Smooth muscle cell (in vitro differentiated cells): ENCODE results near the gene MAGEC1. TPM values are rescaled to one million over a fixed set of nuclear protein-coding genes. Genes with fewer than 3 reads are reported as not detected.
"Not testable (repeated sequence)": the region's sequence is repeated elsewhere in the genome, so short reads cannot be mapped to it uniquely, and the experiment has no call there.

Experiments used
- DNase-seq: peaks from one replicate; lab custom pipeline; 2025; ENCODE audit not compliant: unreplicated experiment; lab: John Stamatoyannopoulos, UW
- H2AFZ ChIP-seq: fragments of 200-600 bp; sonication (generic); 2 replicates; pipeline ENCODE4 v1.6.0; 2016; ENCODE audit warnings: antibody characterized with exemption, low read depth, mild to moderate bottlenecking
- H3F3A ChIP-seq: fragments of 200-600 bp; sonication (generic); 2 replicates; pipeline ENCODE4 v1.6.0; 2017; ENCODE audit warnings: antibody characterized with exemption, low read depth
- H3K27ac ChIP-seq: fragments of 200-600 bp; sonication (generic); 2 replicates; pipeline ENCODE4 v1.5.1; 2016; ENCODE audit warnings: low read depth, mild to moderate bottlenecking
- H3K27me3 ChIP-seq: fragments of 200-600 bp; sonication (generic); 2 replicates; pipeline ENCODE4 v1.6.1; 2016; ENCODE audit warnings: low read depth, mild to moderate bottlenecking
- H3K36me3 ChIP-seq: fragments of 200-600 bp; sonication (generic); 2 replicates; pipeline ENCODE4 v1.5.1; 2016; ENCODE audit warnings: low read depth
- H3K4me1 ChIP-seq: fragments of 200-600 bp; sonication (generic); 2 replicates; pipeline ENCODE4 v1.5.1; 2016; ENCODE audit warnings: low read depth
- H3K4me2 ChIP-seq: fragments of 200-600 bp; sonication (generic); 2 replicates; pipeline ENCODE4 v1.6.0; 2016; ENCODE audit warnings: mild to moderate bottlenecking
- H3K4me3 ChIP-seq: fragments of 200-600 bp; sonication (generic); 2 replicates; pipeline ENCODE4 v1.5.1; 2016; ENCODE audit warnings: mild to moderate bottlenecking
- H3K79me2 ChIP-seq: fragments of 200-600 bp; sonication (generic); 2 replicates; pipeline ENCODE4 v1.6.0; 2016; ENCODE audit warnings: low read depth, mild to moderate bottlenecking
- H3K9ac ChIP-seq: fragments of 200-600 bp; sonication (generic); 2 replicates; pipeline ENCODE4 v1.6.0; 2016; ENCODE audit warnings: low read depth
- H3K9me3 ChIP-seq: fragments of 200-600 bp; sonication (generic); replicated peaks from 2 replicates; pipeline ENCODE4 v1.5.1; 2016; ENCODE audit warnings: low read depth
- H4K20me1 ChIP-seq: fragments of 200-600 bp; sonication (generic); 2 replicates; pipeline ENCODE4 v1.6.0; 2016; ENCODE audit warnings: low read depth
- CTCF ChIP-seq: fragments of 200-600 bp; sonication (generic); IDR thresholded peaks from 2 replicates; pipeline ENCODE4 v1.5.1; 2017; ENCODE audit warnings: borderline replicate concordance, mild to moderate bottlenecking, antibody characterized with exemption; ENCODE audit not compliant: insufficient read depth, poor library complexity, severe bottlenecking
- WGBS: methylation state at CpG from one replicate; pipeline ENCODE4 v1.1.7; 2016; ENCODE audit warnings: low lambda C conversion rate; 5-methylcytosine and 5-hydroxymethylcytosine counted together
- polyA plus RNA-seq: library from polyadenylated mRNA; unstranded; fragments of >200 nt; fragmentation: Nextera tagmentation; extraction: Ambion mirVana; gene quantifications from 2 replicates; pipeline ENCODE4 v1.2.1, GENCODE V29; 2016
- total RNA-seq: library from RNA; depleted of rRNA; stranded (reverse); fragments of >200 nt; gene quantifications from 2 replicates; pipeline ENCODE4 v1.2.3, GENCODE V29; 2014

MAGEC1 gene
- not detected in 2 replicates for total RNA-seq
- not detected in 2 replicates for polyA plus RNA-seq

- DNase-seq = no peak
- no peak within 1 kb of the TSS for H3K4me3 ChIP-seq
- no peak within 1 kb of the TSS for H3K4me2 ChIP-seq
- H3K36me3 ChIP-seq = no peaks in the 10 kb centered on the region
- H3K4me1 ChIP-seq = no peaks in the 10 kb centered on the region
- H3K9me3 ChIP-seq = no peaks in the 10 kb centered on the region
- H3K27ac ChIP-seq = no peak within 1 kb of the TSS
- no peaks in the 10 kb centered on the region for H3F3A ChIP-seq
- H3K9ac ChIP-seq = no peak within 1 kb of the TSS
- no peaks in the 10 kb centered on the region for H3K27me3 ChIP-seq
- H4K20me1 ChIP-seq = no peaks in the 10 kb centered on the region
- 91% methylated on average over 17 of the region's 25 CpGs for WGBS
- no peak for TF ChIP-seq CTCF
- H3K79me2 ChIP-seq = no peaks in the 10 kb centered on the region
- H2AFZ ChIP-seq = no peak within 1 kb of the TSS
Observed at GRCh38 chrX:141903400-141904155, at the start of gene MAGEC1. MAGEC1 (plus strand) TSS chrX:141903894; CDS start chrX:141905073, 1,179 bp downstream.

GRCh38 chrX:141857479-141857878 is 46.2 kb upstream of the MAGEC1 start:
- H3F3A ChIP-seq = no peaks in the 10 kb centered on the region
- no peaks in the 10 kb centered on the region for H3K4me1 ChIP-seq
- WGBS = 62% methylated on average over 3 of the region's 3 CpGs
- H3K27ac ChIP-seq = no peak overlapping the region
- H3K36me3 ChIP-seq = no peaks in the 10 kb centered on the region
- TF ChIP-seq CTCF = no peak
- no peaks in the 10 kb centered on the region for H3K79me2 ChIP-seq
- no peak for DNase-seq
- no peaks in the 10 kb centered on the region for H3K9me3 ChIP-seq
- no peak overlapping the region for H3K4me3 ChIP-seq
- H3K27me3 ChIP-seq = no peaks in the 10 kb centered on the region
- no peak overlapping the region for H3K9ac ChIP-seq
- H2AFZ ChIP-seq = no peak overlapping the region
- no peaks in the 10 kb centered on the region for H4K20me1 ChIP-seq
- no peak overlapping the region for H3K4me2 ChIP-seq

GRCh38 chrX:141879616-141880015 is 24.1 kb upstream of the MAGEC1 start:
- no peak overlapping the region for H2AFZ ChIP-seq
- H3K4me2 ChIP-seq = no peak overlapping the region
- H3K27me3 ChIP-seq = no peaks in the 10 kb centered on the region
- no peaks in the 10 kb centered on the region for H4K20me1 ChIP-seq
- H3K79me2 ChIP-seq = no peaks in the 10 kb centered on the region
- no peaks in the 10 kb centered on the region for H3K4me1 ChIP-seq
- WGBS = 73% methylated on average over 5 of the region's 5 CpGs
- no peak overlapping the region for H3K27ac ChIP-seq
- no peaks in the 10 kb centered on the region for H3K36me3 ChIP-seq
- H3K4me3 ChIP-seq = no peak overlapping the region
- no peaks in the 10 kb centered on the region for H3F3A ChIP-seq
- no peak overlapping the region for H3K9ac ChIP-seq
- H3K9me3 ChIP-seq = no peaks in the 10 kb centered on the region
- no peak for DNase-seq
- no peak for TF ChIP-seq CTCF

- DNase-seq, H3K4me1 ChIP-seq, H3K27ac ChIP-seq, H3K4me2 ChIP-seq, H2AFZ ChIP-seq, H3F3A ChIP-seq, H3K79me2 ChIP-seq, H3K27me3 ChIP-seq, H3K4me3 ChIP-seq, H3K9me3 ChIP-seq, H3K9ac ChIP-seq, H4K20me1 ChIP-seq, H3K36me3 ChIP-seq: not testable (repeated sequence)
- 58% methylated on average over 5 of the region's 5 CpGs for WGBS
Observed at GRCh38 chrX:141888811-141889210, 14.9 kb upstream of the MAGEC1 start.
